Superior temporal gyrus (tissue), 1 donor: ENCODE results near the gene BBS5.
"Not testable (repeated sequence)": the region's sequence is repeated elsewhere in the genome, so short reads cannot be mapped to it uniquely, and the experiment has no call there.

ENCODE experiments used
- DNase-seq: peaks from one replicate; pipeline ENCODE4 v3.0.0-alpha.2; 2016; ENCODE audit errors: extremely low spot score

BBS5 gene

DNA sequence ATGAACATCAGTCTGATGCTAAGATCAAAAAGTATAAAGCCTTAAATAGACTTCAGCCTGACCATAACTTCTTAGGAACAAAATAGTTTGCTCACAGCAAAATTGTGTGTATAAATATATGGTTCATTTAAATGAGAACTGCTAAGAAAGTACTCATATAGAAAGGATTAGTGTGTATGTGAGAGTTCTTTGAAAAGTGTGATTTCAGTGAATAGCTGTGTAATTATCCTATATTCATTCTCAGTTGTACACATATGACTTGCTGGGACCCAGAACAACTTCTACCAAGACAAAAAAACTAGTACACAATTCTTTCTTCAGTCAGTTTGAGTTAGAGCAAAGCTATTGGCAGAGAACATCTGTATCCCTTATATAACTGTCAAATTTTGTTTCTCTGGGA, 7.2 kb downstream of the BBS5 start:
- DNase-seq, result no peak

DNA sequence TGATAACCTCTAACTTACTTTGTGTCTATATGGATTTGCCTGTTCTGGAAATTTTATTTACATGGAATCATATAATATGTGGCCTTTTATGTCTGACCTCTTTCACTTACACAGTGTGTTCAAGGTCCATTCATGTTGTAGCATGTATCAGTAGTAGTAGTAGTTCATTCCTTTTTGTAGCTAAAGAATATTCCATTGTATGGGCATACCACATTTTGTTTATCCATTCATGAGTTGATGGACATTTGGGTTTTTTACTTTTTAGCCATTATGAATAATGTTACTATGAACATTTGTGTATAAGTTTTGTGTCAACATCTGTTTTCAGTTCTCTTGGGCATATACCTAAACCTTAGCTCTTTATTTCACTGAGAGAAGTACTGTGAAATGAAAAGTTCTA, 11.5 kb downstream of the BBS5 start:
- no peak for DNase-seq

DNA sequence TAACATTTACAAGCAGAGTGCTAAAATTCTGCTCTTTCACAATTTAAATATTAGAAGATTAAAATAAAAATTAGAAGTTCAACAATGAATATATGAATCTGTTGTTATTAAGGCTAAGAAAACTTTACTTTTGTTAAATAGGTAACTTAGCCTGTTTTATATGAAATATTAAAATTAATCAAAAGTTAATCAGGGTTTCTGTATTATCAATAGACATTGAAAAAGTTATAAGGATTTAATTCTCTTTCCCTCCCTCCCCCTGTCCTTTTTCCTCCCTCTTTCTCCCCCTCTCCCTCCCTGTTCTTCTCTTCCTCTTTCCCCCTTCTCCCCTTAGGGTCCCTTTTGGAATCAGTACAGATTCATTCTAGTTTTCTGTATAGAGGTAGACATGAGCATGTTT, 12.1 kb downstream of the BBS5 start:
- DNase-seq, result no peak

DNA sequence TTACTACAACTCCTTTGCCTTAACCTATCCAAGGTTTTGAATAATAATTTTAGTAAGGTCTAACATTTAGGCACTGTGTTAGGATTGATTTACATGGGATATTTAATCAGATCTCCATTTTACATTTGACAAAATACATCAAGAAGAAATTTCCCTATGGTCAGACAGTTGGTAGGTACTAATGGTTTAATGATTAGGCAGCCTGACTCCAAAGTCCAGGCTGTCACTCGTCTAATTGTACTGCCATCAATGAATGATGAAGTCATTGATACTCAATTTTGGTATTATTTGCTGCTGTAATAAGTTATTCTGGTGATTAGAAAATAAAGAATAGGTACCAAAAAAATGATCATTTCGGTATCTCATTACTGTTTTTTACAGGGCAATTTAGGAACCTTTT, 14.1 kb downstream of the BBS5 start:
- DNase-seq, result no peak

DNA sequence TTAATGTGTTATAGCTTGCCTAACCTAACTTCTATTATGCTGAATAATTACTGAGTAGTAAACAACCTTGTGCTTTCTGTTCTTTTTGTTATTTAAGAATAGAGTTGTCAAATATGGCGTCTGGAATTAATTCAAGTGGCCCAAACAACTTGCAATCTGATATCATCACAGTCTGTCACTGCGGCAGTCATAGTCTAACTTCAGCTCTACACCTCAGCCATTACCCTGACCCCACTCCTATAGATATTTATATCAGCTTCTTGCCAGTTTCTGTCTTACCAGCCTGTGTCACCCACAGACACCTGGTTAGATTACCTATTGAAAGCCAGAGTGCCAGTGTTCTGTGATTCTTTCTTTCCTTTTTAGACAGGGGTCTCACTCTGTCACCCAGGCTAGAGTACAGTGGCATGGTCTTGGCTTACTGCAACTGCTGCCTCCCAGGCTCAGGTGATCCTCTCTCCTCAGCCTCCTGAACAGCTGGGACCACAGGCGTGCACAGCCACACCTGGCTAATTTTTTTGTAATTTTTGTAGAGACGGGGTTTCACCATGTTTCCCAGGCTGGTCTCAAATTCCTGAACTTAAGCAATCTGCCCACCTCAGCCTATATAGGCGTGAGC, 16.1 kb downstream of the BBS5 start:
- DNase-seq, result no peak

DNA sequence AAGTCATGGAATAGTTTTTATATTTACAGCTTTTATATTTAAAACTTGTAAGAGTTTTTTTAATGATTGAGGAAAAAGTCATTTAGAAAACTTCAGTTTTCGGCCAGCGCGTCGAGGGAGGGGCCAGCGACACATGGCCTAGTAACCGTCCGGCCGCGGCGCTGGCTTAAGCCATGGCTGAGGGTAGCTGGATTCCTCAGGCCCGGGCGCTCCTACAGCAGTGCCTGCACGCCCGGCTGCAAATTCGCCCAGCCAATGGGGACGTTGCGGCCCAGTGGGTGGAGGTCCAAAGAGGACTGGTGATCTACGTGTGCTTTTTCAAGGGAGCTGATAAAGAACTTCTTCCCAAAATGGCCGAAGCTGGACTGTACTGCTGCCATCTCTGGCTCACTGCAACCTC, 25.4 kb downstream of the BBS5 start:
- no peak for DNase-seq

DNA sequence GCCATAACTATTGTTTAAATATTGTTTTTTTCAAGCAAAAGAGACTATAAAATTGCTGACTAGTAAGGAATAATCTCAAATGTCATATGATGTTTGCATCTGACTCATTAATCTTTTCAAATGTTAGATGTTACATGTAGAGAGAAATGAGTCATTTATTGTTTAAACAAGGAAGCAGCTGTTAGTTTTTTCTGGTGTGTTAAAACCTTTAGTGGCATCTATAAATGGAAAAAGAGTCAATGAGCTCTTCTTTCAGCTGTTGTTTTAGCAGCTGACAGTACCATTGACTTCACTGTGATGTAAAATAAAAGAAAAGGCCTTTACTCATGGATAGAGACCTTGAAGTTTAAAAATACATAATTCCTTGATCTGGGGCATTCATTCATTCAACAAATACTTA, 28.4 kb downstream of the BBS5 start:
- no peak for DNase-seq

DNA sequence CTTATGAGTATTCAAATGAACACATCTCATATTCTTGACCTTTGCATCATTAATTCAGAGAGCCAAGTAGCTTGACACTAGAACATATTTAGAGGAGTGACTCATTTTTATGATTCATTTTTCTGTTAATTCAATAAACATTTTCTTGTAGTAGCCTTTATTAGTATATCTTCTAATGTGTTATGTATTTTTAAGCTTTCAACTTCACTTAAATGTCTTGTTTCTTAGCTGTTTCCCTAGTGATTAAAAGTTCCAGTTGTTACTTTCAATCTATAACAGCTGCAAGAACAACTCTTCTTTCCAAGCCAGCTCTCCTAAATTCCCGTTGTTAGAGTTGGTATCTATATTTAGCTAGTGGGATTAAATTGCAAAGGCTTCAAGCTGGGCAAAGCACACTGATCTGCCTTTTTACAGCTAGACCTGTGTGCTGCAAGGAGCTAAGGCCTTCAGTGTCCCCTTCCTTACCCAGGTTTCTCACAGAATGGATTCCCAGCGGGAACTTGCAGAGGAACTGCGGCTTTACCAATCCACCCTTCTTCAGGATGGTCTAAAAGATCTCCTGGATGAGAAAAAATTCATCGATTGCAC, 30.1 kb downstream of the BBS5 start, which contains the start of gene KLHL41:
TSS of gene KLHL41 (plus strand) at position 405 of the 588 bp plus-strand sequence. CDS start at position 482, 77 bp downstream.
- DNase-seq, result no peak

DNA sequence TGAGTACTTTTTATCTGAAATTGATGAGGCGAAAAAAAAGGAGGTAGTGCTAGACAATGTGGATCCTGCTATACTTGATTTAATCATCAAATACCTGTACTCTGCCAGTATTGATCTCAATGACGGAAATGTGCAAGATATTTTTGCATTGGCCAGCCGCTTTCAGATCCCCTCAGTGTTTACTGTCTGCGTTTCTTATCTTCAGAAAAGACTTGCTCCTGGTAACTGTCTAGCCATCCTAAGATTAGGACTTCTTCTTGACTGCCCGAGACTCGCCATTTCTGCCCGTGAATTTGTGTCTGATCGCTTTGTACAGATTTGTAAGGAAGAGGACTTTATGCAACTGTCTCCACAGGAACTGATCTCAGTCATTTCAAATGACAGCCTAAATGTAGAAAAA, 30.7 kb downstream of the BBS5 start:
- no peak for DNase-seq

DNA sequence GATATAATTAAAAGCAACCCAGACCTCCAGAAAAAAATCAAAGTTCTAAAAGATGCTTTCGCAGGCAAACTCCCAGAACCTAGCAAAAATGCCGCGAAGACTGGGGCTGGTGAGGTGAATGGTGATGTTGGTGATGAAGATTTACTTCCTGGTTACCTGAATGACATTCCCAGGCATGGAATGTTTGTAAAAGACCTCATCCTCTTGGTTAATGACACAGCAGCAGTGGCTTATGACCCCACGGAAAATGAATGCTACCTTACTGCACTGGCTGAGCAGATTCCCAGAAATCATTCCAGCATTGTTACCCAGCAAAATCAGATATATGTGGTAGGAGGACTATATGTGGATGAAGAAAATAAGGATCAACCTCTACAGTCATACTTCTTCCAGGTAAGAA, 31.2 kb downstream of the BBS5 start:
- no peak for DNase-seq

DNA sequence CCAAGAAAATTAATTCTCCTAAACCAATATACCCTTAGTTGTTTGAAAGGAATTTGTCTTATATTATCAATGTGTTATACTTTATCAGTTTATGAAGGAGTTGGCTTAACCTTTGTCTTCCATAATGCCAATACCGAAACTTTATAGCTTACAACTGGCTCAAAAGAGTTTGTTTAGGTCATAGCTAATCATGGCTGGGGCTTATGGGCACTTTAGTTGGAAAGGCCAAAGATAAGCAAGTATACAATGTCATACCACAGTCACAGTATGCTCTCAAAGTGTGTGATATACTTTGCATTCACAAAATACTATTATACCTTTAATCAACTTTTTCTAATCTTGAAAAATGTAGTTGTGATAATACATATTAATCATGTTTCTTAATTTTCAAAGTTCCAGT, 32.5 kb downstream of the BBS5 start:
- DNase-seq, result no peak

DNA sequence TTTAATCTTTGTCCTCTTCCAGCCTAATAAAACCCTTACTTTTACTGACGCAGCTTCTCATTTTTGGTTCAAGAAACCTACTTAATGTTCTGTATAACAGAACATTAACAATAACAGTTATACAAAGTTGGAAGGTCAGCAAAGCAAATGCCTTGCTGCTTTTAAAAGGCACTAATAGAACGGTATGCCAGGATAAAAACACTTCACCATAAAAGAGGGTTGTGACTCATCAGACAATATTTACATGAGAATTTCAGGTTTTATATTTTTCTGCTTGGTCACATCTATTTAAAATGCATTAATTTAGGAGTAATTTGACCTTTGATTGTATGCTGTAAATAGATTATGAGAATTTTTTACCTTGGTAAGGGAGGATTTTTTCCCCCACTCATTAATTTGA, 33.2 kb downstream of the BBS5 start:
- DNase-seq, result no peak

DNA sequence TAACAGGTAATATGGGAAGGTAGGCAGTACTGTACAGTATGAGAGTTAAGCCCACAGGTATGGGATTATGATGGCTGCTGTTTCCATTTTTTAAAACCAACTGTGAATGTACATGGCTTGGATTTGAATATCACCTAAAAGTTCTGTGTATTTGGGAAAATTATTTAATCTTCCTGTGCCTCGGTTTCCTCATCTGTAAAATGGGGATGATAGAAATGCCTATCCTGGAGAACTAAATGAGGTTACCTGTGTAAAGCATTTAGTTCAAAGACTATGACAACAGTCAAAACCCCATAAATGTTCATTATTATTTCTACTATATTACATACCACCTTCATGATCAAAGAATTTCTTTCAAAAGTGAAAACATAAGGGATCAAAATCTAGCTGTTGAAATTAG, 33.8 kb downstream of the BBS5 start:
- no peak for DNase-seq

DNA sequence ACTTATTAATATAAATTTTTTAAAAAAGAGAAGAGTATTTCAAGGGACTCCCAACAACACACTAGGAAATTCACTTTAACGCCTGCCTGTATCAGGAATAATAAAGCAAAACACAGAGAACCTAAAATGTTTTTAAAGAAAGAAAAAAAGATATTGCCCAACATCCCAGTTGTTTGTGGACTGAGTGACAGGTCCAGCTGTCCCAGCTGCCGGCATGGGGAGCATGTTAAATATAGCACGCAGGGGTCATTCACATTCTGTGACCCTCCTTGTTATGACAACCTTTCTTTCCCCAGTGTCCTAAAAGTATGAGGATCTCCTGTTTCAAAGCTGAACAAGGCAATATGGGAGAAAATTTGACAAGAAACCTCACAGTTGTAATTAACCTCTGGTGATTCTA, 34.6 kb downstream of the BBS5 start:
- no peak for DNase-seq

DNA sequence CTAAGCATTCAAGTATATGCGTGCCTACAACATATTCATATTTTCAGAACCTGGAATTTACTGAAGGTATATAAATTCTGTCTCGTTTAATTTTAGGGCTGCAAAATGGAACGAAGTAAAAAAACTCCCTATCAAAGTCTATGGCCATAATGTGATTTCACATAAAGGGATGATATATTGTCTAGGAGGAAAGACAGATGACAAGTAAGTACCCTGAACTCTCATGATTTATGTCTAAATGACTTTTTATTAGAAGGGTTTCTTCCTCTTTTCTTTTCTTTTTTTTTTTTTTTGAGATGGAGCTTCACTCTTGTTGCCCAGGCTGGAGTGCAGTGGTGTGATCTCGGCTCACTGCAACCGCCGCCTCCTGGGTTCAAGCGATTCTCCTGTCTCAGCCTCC, 35.5 kb downstream of the BBS5 start:
- not testable (repeated sequence) for DNase-seq

DNA sequence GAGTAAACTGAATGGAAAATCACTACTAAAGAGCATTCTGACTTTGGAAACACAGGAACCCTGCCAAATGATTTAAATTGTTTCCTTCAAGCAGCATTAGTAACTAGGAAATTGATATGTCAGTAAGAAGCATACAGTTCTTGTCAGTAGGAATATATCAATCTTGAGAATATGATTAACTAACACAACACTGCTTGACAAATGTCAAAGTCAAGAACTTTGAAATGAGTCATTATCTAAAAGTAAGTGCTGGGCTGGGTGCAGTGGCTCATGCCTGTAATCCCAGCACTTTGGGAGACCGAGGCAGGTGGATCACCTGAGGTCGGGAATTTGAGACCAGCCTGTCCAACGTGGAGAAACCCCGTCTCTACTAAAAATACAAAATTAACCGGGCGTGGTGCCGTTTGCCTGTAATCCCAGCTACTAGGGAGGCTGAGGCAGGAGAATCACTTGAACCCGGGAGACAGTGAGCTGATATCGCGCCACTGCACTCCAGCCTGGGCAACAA, 37.2 kb downstream of the BBS5 start:
- not testable (repeated sequence) for DNase-seq

DNA sequence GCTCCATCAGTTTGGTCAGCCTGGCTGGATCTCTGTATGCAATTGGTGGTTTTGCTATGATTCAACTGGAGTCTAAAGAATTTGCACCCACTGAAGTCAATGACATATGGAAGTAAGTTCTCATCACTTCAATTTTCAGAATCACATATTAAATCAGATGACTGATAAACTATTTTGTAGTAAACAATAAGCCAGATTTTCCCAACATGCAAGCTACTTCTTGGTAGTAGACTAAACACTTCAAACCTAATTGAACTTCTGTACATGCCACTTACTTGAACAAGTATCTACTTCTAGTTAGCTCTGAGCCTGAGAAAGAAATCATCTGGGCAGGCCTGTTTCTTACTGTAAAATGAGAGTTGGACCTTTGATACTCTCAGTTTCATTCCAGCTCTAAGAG, 41.6 kb downstream of the BBS5 start:
- DNase-seq, result no peak

DNA sequence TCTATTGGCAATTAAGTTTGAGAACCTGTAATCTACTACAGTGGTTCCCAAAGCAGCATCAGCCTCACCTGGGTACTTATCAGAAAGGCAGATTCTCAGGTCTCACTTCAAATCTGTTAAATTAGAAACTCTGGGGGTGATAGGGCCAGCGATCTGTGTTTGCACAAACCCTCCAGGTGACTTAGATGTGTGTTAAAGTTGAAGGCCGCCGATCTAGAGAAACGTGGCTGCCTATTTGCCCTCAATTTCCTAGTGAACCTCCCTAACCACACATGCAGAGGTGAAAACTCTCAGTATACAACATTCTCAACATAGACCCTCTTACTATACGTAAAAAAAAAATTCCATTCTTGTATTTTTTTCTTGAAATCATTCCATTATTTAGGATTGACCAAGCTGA, 44.4 kb downstream of the BBS5 start:
- no peak for DNase-seq

DNA sequence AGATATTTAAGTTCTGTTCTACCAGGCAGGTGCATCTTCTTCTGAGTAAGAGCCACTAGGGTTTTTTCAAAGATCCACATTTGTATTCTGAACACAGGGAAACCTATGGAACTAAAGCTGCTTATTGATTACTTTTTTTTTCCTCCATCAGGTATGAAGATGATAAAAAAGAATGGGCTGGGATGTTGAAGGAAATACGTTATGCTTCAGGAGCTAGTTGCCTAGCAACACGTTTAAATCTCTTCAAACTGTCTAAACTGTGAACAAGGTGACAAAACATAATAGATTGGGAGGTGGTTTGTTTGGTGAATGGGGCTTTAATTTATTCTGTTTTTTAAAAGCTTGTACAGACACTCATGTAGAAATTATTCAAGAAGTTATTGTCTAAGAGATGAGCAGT, 46.1 kb downstream of the BBS5 start:
- DNase-seq, result no peak

DNA sequence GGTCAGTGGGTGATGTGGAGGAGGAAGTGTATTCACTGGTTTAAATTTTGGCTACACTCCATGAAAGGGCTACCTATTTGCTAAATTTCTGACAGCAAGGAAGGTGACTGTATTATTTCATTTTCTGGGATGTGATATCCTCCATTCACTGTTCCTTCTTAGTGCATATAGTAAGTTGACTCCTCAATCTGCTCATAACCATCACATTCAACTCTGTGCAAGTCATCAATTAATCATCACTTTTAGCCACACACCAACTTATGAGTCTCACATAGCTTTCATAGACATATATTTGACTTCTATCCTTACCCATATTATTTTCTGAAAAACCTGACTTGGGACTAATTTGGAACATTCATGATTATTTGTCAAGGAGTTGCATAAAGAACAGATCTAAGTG, 47.2 kb downstream of the BBS5 start:
- DNase-seq, result no peak

DNA sequence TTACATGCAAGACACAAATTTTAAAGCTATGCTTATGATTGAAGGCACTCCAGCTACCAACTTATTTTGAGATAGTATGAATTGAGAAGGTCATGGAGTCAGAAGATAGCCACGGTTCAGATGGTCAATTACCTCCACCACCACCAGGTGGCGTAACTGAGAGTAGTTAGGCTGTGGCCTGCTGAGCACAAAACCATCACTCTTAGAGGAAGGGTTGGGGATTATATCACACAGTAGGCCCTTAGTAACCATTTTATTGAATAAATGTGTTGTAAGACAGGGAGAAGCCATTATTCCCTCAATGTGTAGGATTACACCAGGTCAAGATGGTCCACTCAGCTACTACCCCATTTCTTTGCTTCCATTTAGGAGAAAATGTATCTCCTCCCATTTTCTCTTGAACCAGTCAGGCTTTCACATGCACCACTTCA, 49.0 kb downstream of the BBS5 start:
- peak; percentile 75 for DNase-seq

DNA sequence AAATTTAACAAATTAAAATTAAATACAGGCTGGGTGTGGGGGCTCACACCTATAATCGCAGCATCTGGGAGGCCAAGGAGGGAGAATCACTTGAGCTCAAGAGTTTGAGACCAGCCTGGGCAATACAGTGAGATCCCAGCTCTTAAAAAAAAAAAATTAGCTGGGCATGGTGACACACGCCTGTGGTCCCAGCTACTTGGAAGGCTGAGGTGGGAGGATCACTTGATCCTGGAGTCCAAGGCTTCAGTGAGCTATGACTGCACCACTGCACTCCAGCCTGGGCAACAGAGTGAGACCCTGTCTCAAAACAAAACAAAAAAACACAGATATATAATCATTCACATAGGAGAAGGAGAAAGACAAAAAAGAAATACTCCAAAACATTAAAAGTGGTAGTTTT, 60.2 kb downstream of the BBS5 start:
- DNase-seq, result not testable (repeated sequence)

DNA sequence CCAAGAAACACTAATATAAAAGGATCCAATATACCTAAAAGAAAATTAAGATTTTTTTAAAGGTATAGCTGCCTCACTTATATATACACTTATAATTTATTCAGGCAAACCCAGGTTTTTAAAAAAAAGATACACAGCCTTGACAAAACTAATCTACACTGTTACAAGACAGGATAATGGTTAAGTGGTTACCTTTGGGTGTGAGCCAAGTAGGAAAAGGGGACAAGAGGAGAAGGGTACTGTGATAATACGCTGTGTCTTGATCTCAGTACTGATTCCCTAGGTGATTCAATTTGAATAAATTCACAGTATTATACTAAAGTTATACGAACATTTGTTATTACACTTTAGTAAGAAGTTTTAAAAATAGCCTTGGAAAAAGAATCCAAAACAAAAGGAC, 60.9 kb downstream of the BBS5 start:
- no peak for DNase-seq

DNA sequence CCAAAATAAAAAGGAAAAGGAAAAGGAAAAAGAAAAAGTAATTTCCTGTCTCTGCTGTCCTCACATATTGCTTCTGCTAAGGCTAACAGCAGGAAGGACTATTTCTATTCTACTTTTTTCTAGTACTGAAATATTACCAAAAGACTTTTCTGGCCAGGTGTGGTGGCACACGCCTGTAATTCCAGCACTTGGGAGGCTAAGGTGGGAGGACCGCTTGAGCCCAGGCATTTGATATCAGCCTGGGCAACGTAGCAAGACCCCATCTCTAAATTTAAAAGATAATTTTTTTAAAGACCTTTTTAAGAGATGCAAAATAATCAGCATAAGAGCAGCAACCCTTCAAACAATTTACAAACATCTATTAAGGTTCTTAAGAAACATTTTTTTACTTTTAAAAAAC, 63.1 kb downstream of the BBS5 start:
- no peak for DNase-seq
